Activated CD8-positive, alpha-beta memory T cell treated with anti-CD3 and anti-CD28 coated beads for 1 hour (primary cell): ENCODE data around the gene LGALS3BP.
A peak's percentile ranks its signal among the peaks of the same experiment; 100 is the strongest.

Experiments used
- DNase-seq, 2 donors: peaks; one replicate each; pipeline ENCODE4 v3.0.0-alpha.2; 2020; ENCODE audit warnings: low read depth in 1 of 2; ENCODE audit errors: extremely low read depth in 1 of 2

LGALS3BP gene

DNA sequence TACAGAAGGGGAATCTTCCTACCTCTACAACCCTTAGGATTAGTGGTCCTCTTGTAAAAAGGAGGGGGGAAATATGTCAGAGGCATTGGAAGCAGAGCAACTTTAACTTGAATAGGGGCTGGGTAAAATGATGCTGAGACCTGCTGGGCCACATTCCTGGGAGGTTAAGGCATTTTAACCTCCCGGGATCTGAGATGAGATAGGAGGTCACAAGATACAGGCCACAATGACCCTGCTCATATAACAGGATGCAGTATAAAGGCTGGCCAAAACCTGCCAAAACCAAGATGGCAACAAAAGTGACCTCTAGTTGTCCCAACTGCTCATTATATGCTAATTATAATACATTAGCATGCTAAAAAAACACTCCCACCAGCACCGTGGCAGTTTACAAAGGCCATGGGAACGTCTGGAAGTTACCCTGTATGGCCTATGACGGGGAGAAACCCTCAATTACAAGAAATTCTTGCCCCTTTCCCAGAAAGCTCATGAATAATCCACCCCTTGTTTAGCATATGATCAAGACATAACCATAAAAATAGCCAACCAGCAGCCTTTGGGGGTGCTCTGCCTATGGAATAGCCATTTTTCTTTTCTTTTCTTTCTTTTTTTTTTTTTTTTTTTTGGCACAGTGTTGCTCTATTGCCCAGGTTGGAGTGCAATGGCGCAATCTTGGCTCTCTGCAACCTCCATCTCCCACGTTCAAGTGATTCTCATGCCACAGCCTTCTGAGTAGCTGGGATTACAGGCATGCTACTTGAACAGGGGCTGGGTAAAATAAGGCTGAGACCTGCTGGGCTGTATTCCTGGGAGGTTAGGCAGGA, 38.0 kb upstream of the LGALS3BP start:
- DNase-seq: no peak

- DNase-seq: no peak
Observed at GRCh38 chr17:79014158-79014758, 34.5 kb upstream of the LGALS3BP start.

GRCh38 chr17:79012563-79013134, 32.9 kb upstream of the LGALS3BP start:
- DNase-seq: no peak

DNA sequence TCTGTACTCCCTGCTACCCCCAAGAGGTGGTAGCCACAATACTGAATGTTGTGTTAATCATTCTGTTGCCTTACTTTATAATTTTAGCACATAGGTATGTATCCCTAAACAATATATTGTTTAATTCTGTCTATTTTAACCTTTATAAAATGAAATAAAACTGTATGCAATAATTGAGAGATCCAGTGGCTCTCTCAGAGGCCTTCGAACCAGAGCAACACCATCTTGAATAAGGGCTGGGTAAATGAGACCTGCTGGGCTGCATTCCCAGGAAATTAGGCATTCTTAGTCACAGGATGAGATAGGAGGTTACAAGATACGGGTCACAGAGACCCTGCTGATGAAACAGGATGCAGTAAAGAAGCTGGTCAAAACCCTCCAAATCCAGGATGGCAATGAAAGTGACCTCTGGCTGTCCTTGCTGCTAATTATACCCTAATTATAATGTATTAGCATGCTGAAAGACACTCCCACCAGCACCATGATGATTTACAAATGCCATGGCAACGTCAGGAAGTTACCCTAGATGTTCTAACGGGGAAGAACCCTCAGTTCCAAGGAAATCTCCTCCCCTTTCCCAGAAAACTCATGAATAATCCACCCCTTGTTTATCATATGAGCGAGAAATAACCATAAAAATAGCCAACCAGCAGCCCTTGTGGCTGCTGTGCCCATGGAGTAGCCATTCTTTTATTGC, 31.9 kb upstream of the LGALS3BP start:
- DNase-seq: no peak

- no peak for DNase-seq
Observed at GRCh38 chr17:79010304-79010646, 30.6 kb upstream of the LGALS3BP start.

- peak; percentile 27 to 77 for DNase-seq
Observed at GRCh38 chr17:79009397-79010303, 29.9 kb upstream of the LGALS3BP start, which contains the start of gene CANT1. Gene CANT1, minus strand, starts transcription at chr17:79009764. Its CDS starts 12,142 bp downstream, at chr17:78997622.

- no peak for DNase-seq
Observed at GRCh38 chr17:79008666-79009387, 29.1 kb upstream of the LGALS3BP start.

DNA sequence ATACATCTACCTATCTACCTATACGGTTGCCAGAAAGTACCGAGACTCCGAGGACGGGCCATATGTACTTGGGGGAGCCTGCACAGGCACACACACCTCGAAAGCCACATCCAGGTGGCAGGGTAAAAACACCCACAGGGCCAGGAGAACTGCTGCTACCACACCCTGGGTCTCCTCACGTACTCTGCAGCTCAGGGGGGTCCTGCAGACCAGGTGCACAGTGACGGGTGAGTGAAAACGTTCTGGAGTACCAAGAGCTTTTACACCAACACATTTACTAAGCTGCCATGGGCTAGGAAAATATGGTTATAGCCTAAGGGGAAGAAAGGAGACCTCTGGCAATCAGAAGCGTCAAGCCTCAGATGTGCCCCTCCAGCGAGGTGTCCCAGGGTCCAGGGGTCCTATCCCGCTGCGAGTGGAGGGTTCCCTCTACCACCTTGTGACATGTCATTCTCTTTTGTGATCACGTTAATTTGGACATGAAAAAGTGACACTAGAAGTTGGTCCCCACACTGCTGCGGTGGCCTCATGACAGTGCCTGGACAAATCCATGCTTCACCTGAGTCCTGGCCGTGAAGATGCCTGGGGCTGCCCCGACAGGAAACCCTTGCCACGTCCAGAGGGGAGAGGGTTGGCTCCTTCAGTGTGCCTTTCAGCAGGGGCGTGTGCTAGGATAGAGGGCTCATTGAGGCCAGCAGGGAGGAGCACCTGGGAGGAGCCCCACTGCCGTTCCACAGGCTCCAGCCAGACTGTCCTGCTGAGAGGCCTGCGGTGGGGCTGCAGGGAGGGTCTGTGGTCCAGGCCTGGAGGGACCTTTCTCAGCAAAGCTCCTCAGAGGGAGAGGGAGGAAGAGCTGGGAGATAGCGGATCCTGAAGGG, 28.0 kb upstream of the LGALS3BP start:
- DNase-seq: no peak

DNA sequence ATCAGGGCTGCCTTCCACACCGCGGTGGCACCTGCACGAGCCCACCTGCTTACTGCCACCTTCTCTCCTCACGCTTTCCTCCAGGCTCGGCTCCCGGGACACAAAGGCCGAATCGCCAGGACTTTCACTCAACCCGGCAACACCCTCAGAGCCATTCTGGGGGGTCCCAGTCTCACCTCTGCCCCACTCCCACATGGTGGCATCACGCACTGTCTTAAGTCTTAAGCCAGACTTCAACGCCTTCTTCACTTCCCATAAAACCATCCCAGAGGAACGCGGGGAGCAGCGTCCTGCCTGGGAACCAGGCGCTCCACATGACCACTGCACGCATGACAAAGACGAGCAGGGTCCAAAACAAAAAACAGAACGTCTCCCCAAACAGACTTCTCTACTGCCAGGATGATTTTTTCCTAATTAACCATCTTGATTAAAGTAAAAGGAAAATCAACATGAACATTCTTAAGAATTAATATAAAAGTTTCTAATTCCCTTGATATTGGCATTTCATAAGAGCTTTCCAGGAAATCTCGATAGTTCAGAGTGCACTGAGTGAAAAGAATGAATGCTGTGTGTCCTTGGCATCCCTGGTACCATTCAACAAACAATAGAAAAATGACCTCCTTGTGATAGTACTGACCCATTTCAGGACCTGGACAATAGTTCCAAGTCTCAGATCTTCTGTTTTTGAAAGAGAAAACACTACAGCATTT, 27.2 kb upstream of the LGALS3BP start:
- no peak for DNase-seq

DNA sequence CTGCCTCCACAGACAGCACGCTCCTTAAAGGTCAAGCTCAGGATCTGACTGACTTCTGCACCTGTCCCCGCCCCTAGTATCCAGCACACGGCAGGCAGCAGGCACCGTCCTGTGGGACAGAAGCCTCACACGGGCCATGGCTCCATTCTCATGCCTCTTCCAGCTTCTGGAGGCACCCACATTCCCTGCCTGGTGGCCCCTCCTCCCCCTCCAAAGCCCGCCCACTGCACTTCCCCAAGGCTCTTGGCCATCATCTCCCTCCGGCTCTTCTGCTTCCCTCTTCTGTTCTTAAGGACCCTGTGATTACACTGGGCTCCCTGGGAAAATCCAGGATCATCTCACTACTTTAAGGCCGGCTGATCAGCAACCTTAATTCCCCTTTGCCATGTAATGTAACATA, 26.3 kb upstream of the LGALS3BP start:
- no peak for DNase-seq

- no peak for DNase-seq
Observed at GRCh38 chr17:79005063-79005861, 25.5 kb upstream of the LGALS3BP start.

DNA sequence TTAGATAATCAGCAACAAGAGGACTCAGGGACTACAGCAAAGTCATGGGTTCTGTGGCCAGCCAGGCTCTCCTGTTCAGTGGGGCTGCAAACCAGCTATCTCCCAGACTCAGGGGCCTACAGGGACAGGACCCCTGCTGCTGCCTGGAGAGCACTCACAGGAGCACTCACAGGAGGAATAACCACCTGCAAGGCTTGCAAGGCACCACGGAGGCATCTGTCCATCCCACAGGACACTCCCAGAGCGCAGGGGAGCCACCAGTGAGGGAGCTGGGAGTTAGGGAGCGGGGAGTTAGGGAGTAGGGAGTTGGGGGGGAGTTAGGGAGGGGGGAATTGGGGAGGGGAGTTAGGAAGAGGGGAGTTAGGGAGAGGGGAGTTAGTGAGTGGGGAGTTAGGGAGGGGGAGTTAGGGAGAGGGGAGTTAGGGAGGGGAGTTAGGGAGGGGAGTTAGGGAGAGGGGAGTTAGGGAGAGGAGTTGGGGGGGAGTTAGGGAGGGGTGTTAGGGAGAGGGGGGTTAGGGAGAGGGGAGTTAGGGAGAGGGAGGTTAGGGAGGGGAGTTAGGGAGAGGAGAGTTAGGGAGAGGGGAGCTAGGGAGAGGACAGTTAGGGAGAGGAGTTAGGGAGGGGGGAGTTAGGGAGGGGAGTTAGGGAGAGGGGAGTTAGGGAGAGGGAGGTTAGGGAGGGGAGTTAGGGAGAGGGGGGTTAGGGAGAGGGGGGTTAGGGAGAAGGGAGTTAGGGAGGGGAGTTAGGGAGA, 24.1 kb upstream of the LGALS3BP start:
- no peak for DNase-seq

DNA sequence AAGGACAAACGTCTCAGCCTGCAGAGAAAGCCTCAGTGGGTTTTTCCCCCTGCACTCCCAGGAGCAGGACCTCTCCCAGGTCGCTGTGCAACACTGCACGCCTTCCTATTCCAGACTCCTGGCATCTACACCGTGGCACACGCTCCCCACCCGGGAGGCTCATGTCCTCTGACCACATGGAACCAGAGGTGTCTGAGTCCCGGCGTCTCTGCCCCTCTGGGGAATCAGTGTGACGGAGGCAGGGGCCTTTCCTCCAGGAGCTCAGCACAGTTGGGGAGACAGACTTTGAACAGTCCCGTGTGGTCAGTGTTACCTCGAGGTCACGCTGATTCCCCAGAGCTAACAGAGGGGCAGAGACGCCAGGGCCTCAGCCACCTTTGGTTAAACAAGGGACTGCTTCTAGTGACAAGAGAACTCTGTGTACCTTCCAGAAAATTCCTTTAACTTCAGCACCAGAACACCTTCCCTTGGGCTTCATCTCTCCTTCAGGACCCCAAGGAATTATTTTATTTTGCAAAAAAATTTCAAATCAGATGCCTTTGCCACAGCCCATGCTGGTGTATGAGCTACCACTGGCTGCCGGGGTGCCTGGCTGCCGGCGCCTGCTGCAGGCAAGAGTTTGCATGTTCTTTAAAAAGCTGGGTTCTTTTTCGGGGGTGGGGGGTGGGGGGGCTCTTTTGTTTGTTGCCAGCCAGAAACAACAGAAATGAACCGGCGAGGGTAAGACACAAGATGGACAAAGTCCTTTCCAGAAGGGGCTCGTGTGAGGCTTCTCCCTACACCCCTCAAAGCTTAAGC, 23.3 kb upstream of the LGALS3BP start:
- no peak for DNase-seq

- no peak for DNase-seq
Observed at GRCh38 chr17:79002291-79002690, 22.6 kb upstream of the LGALS3BP start.

- DNase-seq: no peak
Observed at GRCh38 chr17:79001190-79002020, 21.7 kb upstream of the LGALS3BP start.
